ENCODE results near the gene NUPR2.
"Not testable (repeated sequence)": the region's sequence is repeated elsewhere in the genome, so short reads cannot be mapped to it uniquely, and the experiment has no call there.

The NUPR2 gene

GRCh38 chr7:56115852-56116538, at the start of gene NUPR2:
Gene NUPR2, minus strand, starts transcription at chr7:56116417. Its CDS starts 103 bp downstream, at chr7:56116314.
- DNase-seq, result peak; percentile 50

- DNase-seq, result peak; percentile 84
Measured at GRCh38 chr7:56157238-56157790, 41.1 kb upstream of the NUPR2 start.

- DNase-seq, result not testable (repeated sequence)
Measured at GRCh38 chr7:56131062-56131461, 14.8 kb upstream of the NUPR2 start.

GRCh38 chr7:56127241-56127975, 11.2 kb upstream of the NUPR2 start:
- no peak for DNase-seq

- no peak for DNase-seq
Measured at GRCh38 chr7:56125831-56126230, 9.6 kb upstream of the NUPR2 start.

GRCh38 chr7:56124981-56125380, 8.8 kb upstream of the NUPR2 start:
- DNase-seq, result no peak

- DNase-seq, result no peak
Measured at GRCh38 chr7:56121440-56121839, 5.2 kb upstream of the NUPR2 start.

GRCh38 chr7:56112244-56112643, 4.0 kb downstream of the NUPR2 start:
- DNase-seq, result not testable (repeated sequence)

GRCh38 chr7:56110611-56111010, 5.6 kb downstream of the NUPR2 start:
- DNase-seq, result no peak

GRCh38 chr7:56107954-56108258, 8.3 kb downstream of the NUPR2 start:
- DNase-seq, result no peak

GRCh38 chr7:56106108-56107073, 9.8 kb downstream of the NUPR2 start, which contains the start of gene CHCHD2:
Gene CHCHD2, minus strand, starts transcription at chr7:56106476. Its CDS starts 63 bp downstream, at chr7:56106413.
- peak; percentile 99 for DNase-seq

- DNase-seq, result peak; percentile 26
Measured at GRCh38 chr7:56105508-56105907, 10.7 kb downstream of the NUPR2 start.

- not testable (repeated sequence) for DNase-seq
Measured at GRCh38 chr7:56104138-56104537, 12.1 kb downstream of the NUPR2 start.

- no peak for DNase-seq
Measured at GRCh38 chr7:56099653-56100052, 16.6 kb downstream of the NUPR2 start.

GRCh38 chr7:56098187-56099008, 17.8 kb downstream of the NUPR2 start:
- not testable (repeated sequence) for DNase-seq

- no peak for DNase-seq
Measured at GRCh38 chr7:56097700-56098099, 18.5 kb downstream of the NUPR2 start.

- no peak for DNase-seq
Measured at GRCh38 chr7:56092789-56093531, 23.3 kb downstream of the NUPR2 start, which contains the start of gene PHKG1. Gene PHKG1, minus strand, starts transcription at chr7:56092952. Its CDS starts 4,011 bp downstream, at chr7:56088941.

GRCh38 chr7:56092388-56092787, 23.8 kb downstream of the NUPR2 start:
- DNase-seq, result not testable (repeated sequence)

- DNase-seq, result no peak
Measured at GRCh38 chr7:56091591-56091990, 24.6 kb downstream of the NUPR2 start.

- DNase-seq, result no peak
Measured at GRCh38 chr7:56087445-56087844, 28.8 kb downstream of the NUPR2 start.

GRCh38 chr7:56086761-56087160, 29.5 kb downstream of the NUPR2 start:
- DNase-seq, result no peak
